ENCODE measurements around the gene TNFSF12. TPM values are rescaled to one million over a fixed set of nuclear protein-coding genes. Genes with fewer than 3 reads are reported as not detected.

The TNFSF12 gene
- total and polyA plus RNA-seq, 9 of the 15 experiments (the other 6 are each of a cell fraction or from before 2014, with no cell fraction given): 0.03 to 0.95 (median 0.19) TPM; not detected in 3

- TF ChIP-seq ZBTB11 (CRISPR knock-in tag; IDR thresholded peaks at IDR 0.05) (no peak), ZBTB12 (CRISPR knock-in tag; IDR thresholded peaks at IDR 0.05) (no peak), ZNF668 (CRISPR knock-in tag; IDR thresholded peaks at IDR 0.05) (no peak), SNAPC5 (CRISPR knock-in tag; IDR thresholded peaks at IDR 0.05) (no peak), NBN (IDR thresholded peaks at IDR 0.05; ENCODE audit: low read depth) (no peak), ZNF778 (CRISPR knock-in tag; IDR thresholded peaks at IDR 0.05) (no peak), ZNF561 (CRISPR knock-in tag; conservative IDR thresholded peaks at IDR 0.05) (no peak), SRSF7 (optimal IDR thresholded peaks at IDR 0.05; ENCODE audit: low read depth, low read length) (no peak), ZNF384 (IDR thresholded peaks at IDR 0.05; ENCODE audit: low read depth, low read length) (no peak), USF2 (CRISPR knock-in tag; IDR thresholded peaks at IDR 0.05) (no peak), EHMT2 (IDR thresholded peaks at IDR 0.05) (no peak), MLLT1 (IDR thresholded peaks at IDR 0.05) (0 out of 4 replicates have a peak, but pooled peaks of 1 of the 2 experiments have one; percentile 41), RHOXF2B (CRISPR knock-in tag; conservative IDR thresholded peaks at IDR 0.05) (no peak), ZNF134 (CRISPR knock-in tag; conservative IDR thresholded peaks at IDR 0.05) (no peak)
Observed at GRCh38 chr17:7561028-7561575, 12.2 kb downstream of the TNFSF12 start (continued).
